Stimulated activated naive B cell treated with anti-CD40 and anti-IgM and Interleukin-4, amounts not matched to agents 10 μg/mL and 1 μg/mL and 100 μg/mL, for 72 hours (primary cell): ENCODE results near the gene BHLHE23.

ENCODE experiments used
- ATAC-seq, 2 donors: fragments of 150-1000 bp; cut with Tn5 transposase; replicated peaks; 2 replicates each; pipeline ENCODE4 v1.10.0; 2021; ENCODE audit warnings: moderate library complexity in 1 of 2
- DNase-seq: peaks from one replicate; pipeline ENCODE4 v3.0.0; 2021
- H3K27ac Mint-ChIP-seq: one replicate; pipeline ENCODE4 v1.8.0; 2022; ENCODE audit warnings: mild to moderate bottlenecking, mixed read lengths
- H3K27me3 Mint-ChIP-seq, 2 donors: one replicate each; pipeline ENCODE4 v1.8.0; 2022; ENCODE audit warnings: mixed read lengths in 2 of 2
- H3K36me3 Mint-ChIP-seq, 2 donors: one replicate each; pipeline ENCODE4 v1.8.0; 2022; ENCODE audit warnings: mixed read lengths in 2 of 2, mild to moderate bottlenecking in 1 of 2
- H3K4me1 Mint-ChIP-seq, 2 donors: one replicate each; pipeline ENCODE4 v1.8.0; 2022; ENCODE audit warnings: mixed read lengths in 2 of 2, mild to moderate bottlenecking in 1 of 2
- H3K4me3 Mint-ChIP-seq, 2 donors: one replicate each; pipeline ENCODE4 v1.8.0; 2022; ENCODE audit warnings: mild to moderate bottlenecking in 2 of 2, mixed read lengths in 2 of 2, moderate library complexity in 1 of 2
- H3K9me3 Mint-ChIP-seq, 2 donors: one replicate each; pipeline ENCODE4 v1.8.0; 2022; ENCODE audit warnings: mixed read lengths in 2 of 2, mild to moderate bottlenecking in 1 of 2

Gene BHLHE23

DNA sequence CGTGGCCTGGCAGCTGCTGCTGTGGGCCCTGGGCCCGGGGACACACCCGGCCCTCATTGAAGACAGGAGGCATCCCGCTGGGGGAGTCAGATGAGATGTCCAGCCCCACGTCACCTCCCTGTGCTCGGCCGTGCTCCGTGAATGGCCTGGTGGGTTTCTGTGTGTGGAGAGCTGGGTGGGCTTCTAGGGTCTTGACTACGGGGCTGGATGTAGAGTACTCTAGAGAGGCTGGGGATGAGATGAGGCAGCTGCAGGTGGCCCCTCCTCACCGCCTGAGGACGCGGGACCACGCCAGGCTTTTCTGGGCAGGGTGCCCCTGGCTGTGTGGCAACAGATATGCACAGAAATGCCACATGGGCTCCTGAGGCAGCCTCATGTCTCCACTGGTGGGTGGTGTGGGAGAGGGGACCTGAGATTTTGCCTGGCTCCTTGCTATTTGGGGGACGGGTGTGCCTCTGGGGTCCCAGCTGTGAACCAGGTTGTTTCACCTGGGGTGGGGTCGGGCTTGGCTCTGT is 8.4 kb upstream of the BHLHE23 start:
- Mint-ChIP-seq H3K27ac (no peak overlapping the region), H3K36me3 (peaks cover 3 to 15% of the 10 kb centered on the region in 2 donors), H3K4me3 (no peak overlapping the region), H3K9me3 (peaks cover 8 to 11% of the 10 kb centered on the region in 2 donors), H3K4me1 (peaks cover 9 to 12% of the 10 kb centered on the region in 2 donors), H3K27me3 (peaks cover 76 to 84% of the 10 kb centered on the region in 2 donors)
- ATAC-seq: no peak
- no peak for DNase-seq

DNA sequence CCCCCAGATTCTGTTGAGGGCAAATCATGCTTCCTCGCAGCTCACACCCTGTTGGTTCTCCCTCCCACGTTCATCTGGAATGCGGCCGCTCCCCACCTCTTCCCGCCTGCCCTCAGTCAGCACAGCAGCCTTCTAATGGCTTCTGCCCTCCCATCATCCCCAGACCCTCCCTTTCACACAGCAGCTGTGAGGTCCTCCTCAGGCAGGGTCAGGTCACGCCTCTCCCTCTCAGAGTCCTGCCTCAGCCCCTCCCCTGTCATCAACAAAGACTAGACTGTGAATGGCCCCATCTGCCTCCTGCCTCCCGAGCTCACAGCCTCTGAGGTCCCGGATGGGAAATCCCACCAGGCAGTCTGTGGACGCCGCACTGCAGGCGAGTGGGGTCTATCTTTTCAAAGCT is 7.9 kb upstream of the BHLHE23 start:
- H3K27me3 Mint-ChIP-seq: peaks cover 76 to 84% of the 10 kb centered on the region in 2 donors
- H3K27ac Mint-ChIP-seq: no peak overlapping the region
- peaks cover 12 to 17% of the 10 kb centered on the region in 2 donors for H3K4me1 Mint-ChIP-seq
- no peak for DNase-seq
- peaks cover 8 to 11% of the 10 kb centered on the region in 2 donors for H3K9me3 Mint-ChIP-seq
- ATAC-seq: no peak
- peak overlapping the region in 1 of 2 donors; percentile 14 for H3K4me3 Mint-ChIP-seq
- H3K36me3 Mint-ChIP-seq: peaks cover 3 to 15% of the 10 kb centered on the region in 2 donors

DNA sequence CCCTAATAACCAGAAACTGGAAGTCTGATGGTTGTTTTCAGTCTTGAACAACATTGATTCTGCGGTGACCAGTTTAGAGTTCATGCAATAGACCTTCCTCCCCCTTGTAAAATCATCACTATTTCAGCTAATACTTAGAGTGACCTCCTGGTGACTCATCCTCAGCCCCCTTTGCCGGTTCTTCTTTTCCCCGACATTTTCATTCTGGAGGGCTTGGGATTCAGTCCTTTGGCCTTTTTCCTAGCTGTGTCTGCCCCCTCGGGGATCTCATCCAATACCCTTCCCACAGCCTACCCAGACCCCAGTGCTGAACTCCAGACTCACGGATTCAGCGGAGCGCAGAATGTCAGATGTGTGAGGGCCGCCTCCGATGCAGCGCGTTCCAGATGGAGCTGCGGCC is 7.5 kb upstream of the BHLHE23 start:
- peaks cover 12 to 22% of the 10 kb centered on the region in 2 donors for H3K4me1 Mint-ChIP-seq
- peaks cover 3 to 15% of the 10 kb centered on the region in 2 donors for H3K36me3 Mint-ChIP-seq
- peaks cover 8 to 11% of the 10 kb centered on the region in 2 donors for H3K9me3 Mint-ChIP-seq
- H3K27ac Mint-ChIP-seq: no peak overlapping the region
- ATAC-seq (no peak), DNase-seq (no peak)
- H3K27me3 Mint-ChIP-seq: peaks cover 72 to 81% of the 10 kb centered on the region in 2 donors
- no peak overlapping the region for H3K4me3 Mint-ChIP-seq

DNA sequence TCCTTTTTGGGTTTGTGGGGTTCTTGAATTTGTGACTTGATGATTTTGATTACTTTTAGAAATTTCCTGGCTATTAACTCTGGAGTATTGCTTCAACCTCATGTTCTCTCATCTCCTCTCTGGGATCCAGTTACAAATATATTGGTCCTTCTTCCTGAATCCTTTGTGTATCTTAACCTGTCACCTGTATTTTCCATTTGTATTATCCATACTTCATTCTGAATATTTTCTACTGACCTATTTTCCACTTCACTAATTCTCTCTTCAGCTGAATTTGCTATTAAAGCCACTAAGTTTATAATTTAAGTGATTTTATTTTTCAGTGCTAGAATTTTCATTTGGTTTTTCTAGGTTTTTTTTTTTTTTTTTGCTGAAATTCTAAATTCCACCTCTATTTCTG is 6.4 kb upstream of the BHLHE23 start:
- Mint-ChIP-seq H3K9me3 (peaks cover 8 to 11% of the 10 kb centered on the region in 2 donors), H3K4me1 (peaks cover 21 to 32% of the 10 kb centered on the region in 2 donors), H3K4me3 (no peak overlapping the region), H3K27ac (no peak overlapping the region), H3K36me3 (peaks cover 3 to 15% of the 10 kb centered on the region in 2 donors), H3K27me3 (peaks cover 73 to 85% of the 10 kb centered on the region in 2 donors)
- ATAC-seq (no peak), DNase-seq (no peak)

DNA sequence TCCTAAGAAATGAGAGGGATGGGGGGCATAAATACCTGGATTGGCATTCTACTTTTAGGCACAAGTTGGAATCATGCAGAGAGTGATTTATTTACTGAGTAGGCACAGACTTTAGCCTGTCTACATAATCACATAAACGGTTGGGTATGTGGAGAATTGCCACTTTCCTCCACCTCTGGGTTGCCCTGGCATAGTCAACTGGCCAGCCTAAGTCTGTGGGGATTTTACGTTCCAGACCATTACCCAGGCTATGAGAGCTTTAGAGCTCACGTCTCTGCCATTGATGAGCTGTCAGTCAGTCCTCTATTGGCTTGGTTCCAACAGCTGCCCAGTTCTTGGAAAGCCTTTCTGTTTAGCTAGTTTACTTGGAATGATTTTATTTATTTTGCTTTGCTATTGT is 5.0 kb upstream of the BHLHE23 start:
- no peak overlapping the region for H3K27ac Mint-ChIP-seq
- DNase-seq: no peak
- peaks cover 8 to 11% of the 10 kb centered on the region in 2 donors for H3K9me3 Mint-ChIP-seq
- peaks cover 3 to 15% of the 10 kb centered on the region in 2 donors for H3K36me3 Mint-ChIP-seq
- peaks cover 70 to 90% of the 10 kb centered on the region in 2 donors for H3K27me3 Mint-ChIP-seq
- ATAC-seq: no peak
- H3K4me1 Mint-ChIP-seq: peaks cover 25 to 46% of the 10 kb centered on the region in 2 donors
- H3K4me3 Mint-ChIP-seq: no peak overlapping the region

DNA sequence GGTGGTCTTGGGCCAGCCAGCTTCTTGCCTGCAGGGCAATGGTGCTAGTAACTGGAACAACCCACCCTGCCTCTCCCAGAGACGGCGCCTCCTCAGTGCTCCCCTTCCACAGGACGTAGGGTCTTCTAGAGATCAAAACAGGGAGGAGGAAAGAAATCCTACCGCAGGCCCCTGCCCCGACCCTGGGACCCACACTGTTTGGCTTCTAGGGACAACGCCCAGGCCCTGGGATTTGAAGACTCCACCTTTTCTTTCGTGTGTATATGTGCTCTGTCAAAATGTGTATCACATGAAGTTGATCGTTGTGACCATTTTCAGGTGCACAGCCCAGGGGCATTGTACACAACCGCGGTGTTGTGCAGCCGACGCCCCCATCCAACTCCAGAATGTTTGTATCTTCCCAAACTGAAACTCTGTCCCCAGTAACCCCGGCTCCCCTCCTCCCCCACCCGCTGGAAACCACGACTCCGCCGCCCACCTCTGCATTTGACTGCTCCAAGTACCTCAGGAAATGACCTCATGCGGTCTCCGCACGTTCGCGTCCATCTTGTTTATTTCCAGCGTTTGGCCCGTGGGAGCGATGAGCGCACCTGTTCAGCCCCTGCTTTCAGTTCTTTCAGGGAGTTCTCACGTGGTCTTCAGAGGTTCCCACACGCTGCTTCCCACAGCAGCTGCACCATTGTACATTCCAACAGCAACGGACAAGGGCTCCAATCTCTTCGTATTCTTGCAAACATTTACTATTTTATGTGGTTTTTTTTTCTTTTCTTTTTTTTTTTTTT is 3.4 kb upstream of the BHLHE23 start:
- H3K36me3 Mint-ChIP-seq: peaks cover 3 to 11% of the 10 kb centered on the region in 2 donors
- ATAC-seq (peak; percentile 53 to 55), DNase-seq (peak; percentile 49)
- H3K27me3 Mint-ChIP-seq: peaks cover 58 to 84% of the 10 kb centered on the region in 2 donors
- H3K4me1 Mint-ChIP-seq: peaks cover 27 to 54% of the 10 kb centered on the region in 2 donors
- H3K4me3 Mint-ChIP-seq: peak overlapping the region; percentile 75 to 82
- H3K27ac Mint-ChIP-seq: peak overlapping the region; percentile 59
- H3K9me3 Mint-ChIP-seq: peaks cover 8 to 11% of the 10 kb centered on the region in 2 donors

DNA sequence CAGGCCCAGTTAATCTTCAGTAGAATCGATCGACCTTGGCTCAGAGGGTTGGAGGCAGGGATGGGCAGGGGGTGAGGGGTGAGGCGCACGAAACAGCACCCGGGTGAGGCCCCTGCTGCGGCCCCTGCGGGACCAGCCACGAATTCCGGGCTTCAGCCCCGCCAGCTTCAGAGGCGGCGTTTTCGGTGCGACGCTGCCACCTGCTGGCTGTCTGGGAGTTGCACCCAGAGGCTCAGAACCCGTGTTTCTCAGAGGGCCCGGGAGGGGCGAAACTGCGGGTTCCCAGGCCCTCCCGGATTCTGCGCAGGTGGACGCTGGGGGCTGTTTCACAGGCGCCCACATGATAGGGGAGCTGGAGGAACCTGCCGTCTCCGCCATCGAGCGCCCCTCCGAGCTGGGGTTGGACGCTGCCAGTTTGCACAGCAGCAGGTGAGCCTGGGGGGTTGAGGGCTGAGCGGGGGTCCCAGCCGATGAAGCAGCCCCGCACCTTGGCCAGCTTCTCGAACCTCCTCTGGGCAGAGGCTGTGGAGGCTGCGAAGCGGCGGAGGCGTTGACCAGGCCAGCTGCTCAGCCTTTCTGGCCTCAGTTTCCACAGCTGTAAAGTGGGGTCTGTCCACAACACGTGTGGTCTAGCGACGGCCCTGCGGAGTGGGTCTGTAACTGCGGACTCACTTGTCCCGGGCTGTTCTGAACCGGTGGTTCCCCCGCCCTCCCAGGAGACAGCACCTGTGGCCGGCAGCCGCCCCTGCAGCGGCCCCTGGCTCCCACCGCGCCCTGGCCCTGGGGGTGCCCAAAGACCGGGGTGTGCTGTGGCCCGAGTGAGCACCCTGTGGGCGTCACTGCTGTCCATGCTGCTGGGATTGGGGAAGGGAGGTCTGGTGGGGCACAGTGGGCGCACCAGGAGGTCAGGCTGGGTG is 2.5 kb upstream of the BHLHE23 start:
- Mint-ChIP-seq H3K4me1 (peaks cover 27 to 53% of the 10 kb centered on the region in 2 donors), H3K4me3 (peak overlapping the region; percentile 62 to 82), H3K36me3 (peaks cover 3 to 7% of the 10 kb centered on the region in 2 donors), H3K9me3 (peaks cover 8% of the 10 kb centered on the region in 2 donors), H3K27me3 (peaks cover 53 to 81% of the 10 kb centered on the region in 2 donors), H3K27ac (peak overlapping the region; percentile 77)
- DNase-seq (peak; percentile 70), ATAC-seq (peak; percentile 80 to 83)

DNA sequence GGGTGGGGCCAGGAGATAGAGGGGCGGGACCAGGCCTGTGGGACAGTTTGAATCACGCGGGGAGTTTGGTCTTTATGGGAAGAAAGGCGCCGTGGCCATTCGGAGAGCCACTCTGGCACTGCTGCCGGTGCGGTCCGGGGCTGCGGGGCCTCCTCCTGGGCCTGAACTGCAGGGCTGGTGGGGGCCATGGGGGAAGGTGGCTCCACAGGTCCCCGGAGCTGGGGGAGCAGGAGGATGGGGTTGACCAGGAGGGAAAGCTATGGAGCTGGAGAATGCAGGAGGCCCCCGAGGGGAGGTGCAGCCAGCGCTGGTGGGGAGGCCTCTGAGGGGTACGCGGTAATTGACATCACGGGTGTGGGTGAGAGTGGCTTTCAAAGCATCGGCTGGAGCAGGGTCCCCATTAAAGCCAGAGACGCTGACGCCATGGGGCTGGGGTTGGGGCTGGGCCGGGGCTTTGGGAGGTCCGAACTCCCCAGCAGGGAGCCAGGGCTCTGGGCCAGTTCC is 1.8 kb upstream of the BHLHE23 start:
- Mint-ChIP-seq H3K9me3 (peaks cover 4 to 7% of the 10 kb centered on the region in 2 donors), H3K4me1 (peaks cover 29 to 54% of the 10 kb centered on the region in 2 donors), H3K4me3 (peak overlapping the region; percentile 53 to 67), H3K27me3 (peaks cover 53 to 79% of the 10 kb centered on the region in 2 donors), H3K27ac (peak overlapping the region; percentile 77), H3K36me3 (peaks cover 0 to 7% of the 10 kb centered on the region in 2 donors)
- ATAC-seq (no peak), DNase-seq (no peak)

DNA sequence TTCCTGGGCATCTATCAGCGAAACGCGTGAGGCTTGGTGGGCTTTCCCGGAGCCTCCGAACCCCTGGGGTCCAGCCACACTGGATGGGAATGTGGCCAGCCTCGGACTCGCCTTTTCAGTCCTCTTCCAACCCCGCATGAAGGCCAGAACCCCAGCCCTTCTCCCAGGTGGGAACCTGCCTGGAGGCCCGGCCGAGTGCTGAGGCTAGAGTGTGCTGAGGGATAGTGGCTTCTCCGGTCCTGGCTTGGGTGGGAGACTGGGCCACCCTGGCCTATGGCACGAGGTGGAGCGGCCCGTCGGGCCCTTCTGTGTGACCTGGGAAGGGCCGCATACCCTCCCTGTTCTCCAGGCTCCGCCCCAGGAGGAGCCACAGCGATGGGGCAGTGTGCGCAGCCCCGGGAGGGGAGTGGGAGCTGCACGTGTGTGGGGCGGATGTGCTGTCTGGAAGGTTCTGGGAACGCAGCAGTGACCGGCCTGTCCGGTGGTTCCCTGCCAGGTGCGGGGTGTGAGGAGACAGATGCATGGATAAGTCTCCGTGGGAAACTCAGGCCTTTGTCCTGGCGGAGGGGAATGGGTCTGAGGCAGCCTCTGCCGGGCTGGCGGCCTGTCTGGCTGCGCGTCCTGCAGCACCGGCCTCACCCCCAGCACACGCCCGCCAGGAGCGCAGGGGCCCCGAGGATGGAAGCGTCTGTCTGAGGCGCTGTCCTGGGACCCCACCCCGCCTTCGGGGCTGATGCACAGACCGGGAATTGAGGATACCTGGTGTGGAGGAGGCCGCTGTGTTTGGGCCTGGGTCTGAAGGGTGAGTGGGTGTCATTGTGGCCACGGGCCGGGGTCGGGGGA is 1.1 kb upstream of the BHLHE23 start:
- H3K27ac Mint-ChIP-seq: peak overlapping the region; percentile 62
- H3K27me3 Mint-ChIP-seq: peaks cover 53 to 79% of the 10 kb centered on the region in 2 donors
- no peaks in the 10 kb centered on the region for H3K36me3 Mint-ChIP-seq
- ATAC-seq (no peak), DNase-seq (no peak)
- peaks cover 0 to under 1% of the 10 kb centered on the region in 2 donors for H3K9me3 Mint-ChIP-seq
- H3K4me3 Mint-ChIP-seq: peak overlapping the region in 1 of 2 donors; percentile 72
- peaks cover 28 to 54% of the 10 kb centered on the region in 2 donors for H3K4me1 Mint-ChIP-seq

DNA sequence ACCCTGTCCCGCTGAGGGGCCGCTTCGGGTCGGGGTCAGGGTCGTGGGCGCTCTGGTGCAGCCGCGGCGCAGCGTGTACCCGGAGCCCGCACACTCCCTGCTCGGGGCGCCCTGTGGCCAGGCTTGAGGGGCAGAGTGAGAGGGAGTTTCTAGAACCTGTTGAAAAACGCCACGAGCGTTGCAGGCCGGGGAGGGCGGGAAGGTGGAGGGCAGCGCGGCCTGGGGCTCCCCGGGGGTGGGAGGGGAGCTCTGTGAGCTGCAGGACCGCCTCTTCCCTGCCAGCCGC is 539 bp upstream of the BHLHE23 start:
- DNase-seq (no peak), ATAC-seq (no peak)
- no peaks in the 10 kb centered on the region for H3K9me3 Mint-ChIP-seq
- peak overlapping the region; percentile 25 to 72 for H3K4me3 Mint-ChIP-seq
- peaks cover 26 to 54% of the 10 kb centered on the region in 2 donors for H3K4me1 Mint-ChIP-seq
- H3K36me3 Mint-ChIP-seq: no peaks in the 10 kb centered on the region
- H3K27me3 Mint-ChIP-seq: peaks cover 53 to 79% of the 10 kb centered on the region in 2 donors
- H3K27ac Mint-ChIP-seq: peak overlapping the region; percentile 56

DNA sequence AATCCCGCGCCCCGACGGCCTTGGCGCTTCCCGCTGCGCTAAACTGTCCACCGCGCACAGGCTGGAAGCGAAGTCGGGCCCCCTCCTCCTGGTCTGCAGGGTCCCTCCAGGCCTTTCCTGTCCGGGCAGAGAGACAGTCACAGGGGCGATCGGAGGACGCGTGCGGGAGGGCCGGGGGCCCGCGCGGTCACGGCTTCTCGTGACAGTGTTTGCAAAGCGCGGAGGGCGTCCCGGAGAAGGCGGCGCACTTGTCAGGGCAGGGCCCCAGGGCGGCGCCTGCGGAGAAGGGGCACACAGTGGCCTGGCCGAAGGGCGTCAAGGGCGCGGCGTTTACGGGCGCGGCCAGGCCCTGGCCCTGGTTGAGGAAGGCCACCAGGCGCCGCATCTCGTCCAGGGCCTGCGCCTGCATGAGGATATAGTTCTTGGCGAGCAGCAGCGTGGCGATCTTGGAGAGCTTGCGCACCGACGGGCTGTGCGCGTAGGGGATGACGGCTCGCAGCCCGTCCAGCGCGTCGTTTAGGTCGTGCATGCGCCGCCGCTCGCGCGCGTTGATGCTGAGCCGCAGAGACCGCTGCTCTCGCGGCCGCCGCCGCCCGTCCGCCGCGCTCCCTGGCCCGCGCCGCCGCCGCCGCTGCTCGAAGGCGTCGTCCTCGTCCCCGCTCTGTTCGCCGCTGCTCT is 763 bp downstream of the BHLHE23 start:
- Mint-ChIP-seq H3K9me3 (no peaks in the 10 kb centered on the region), H3K4me3 (peak overlapping the region; percentile 17 to 48), H3K4me1 (peaks cover 26 to 54% of the 10 kb centered on the region in 2 donors), H3K36me3 (no peaks in the 10 kb centered on the region), H3K27me3 (peaks cover 54 to 86% of the 10 kb centered on the region in 2 donors), H3K27ac (peak overlapping the region; percentile 89)
- no peak for DNase-seq
- no peak for ATAC-seq

DNA sequence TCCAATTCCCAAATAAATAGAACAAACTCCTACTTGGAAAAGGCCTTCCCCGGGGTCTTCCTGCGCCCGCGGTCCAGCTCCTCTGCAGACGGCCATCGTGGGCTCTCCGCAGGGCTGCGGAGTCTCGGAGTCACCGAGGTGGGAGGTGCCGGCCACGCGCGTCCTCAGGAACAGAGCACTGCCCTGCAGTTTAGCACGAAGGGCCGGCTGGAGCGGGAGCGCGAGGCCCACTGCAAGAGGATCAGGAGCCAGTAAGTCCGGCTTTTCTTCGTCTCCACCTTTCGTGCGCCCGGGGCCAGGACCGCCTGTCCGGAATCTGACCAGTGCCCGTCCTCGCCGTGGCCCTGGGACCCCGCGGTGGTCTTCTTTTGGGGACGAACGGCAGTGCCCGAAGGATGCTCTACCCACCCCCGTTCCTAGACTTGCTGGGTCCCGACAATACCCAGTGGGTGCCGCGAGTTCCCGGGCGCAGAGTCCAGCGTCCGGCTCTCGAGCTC is 1.4 kb downstream of the BHLHE23 start:
- no peak for ATAC-seq
- H3K27me3 Mint-ChIP-seq: peaks cover 53 to 86% of the 10 kb centered on the region in 2 donors
- peaks cover 25 to 50% of the 10 kb centered on the region in 2 donors for H3K4me1 Mint-ChIP-seq

More for the DNA sequence above, 1.4 kb downstream of the BHLHE23 start:
- Mint-ChIP-seq H3K27ac (peak overlapping the region; percentile 89), H3K4me3 (peak overlapping the region; percentile 17 to 48), H3K9me3 (no peaks in the 10 kb centered on the region), H3K36me3 (no peaks in the 10 kb centered on the region)
- DNase-seq: no peak
